Tibial nerve (tissue), 4 donors: ENCODE data around the gene CBFB. TPM values are rescaled to one million over a fixed set of nuclear protein-coding genes. Genes with fewer than 3 reads are reported as not detected.

Source experiments
- DNase-seq, 2 donors: peaks; one replicate each; pipeline ENCODE4 v3.0.0-alpha.2; 2019; ENCODE audit warnings: low spot score in 2 of 2
- H3K27ac ChIP-seq, 4 donors: fragments of 200-600 bp; sonication (generic) in 3 of 4; one replicate each; pipeline ENCODE4 v1.5.1; 2017 to 2019; ENCODE audit warnings: mild to moderate bottlenecking in 1 of 4
- H3K27me3 ChIP-seq, 2 donors: fragments of 200-600 bp; sonication (generic) in 1 of 2; one replicate each; pipeline versions ENCODE4 v1.5.1 to v1.6.0; 2017 to 2019
- H3K36me3 ChIP-seq, 3 donors: fragments of 200-600 bp; sonication (generic); one replicate each; pipeline ENCODE4 v1.5.1; 2018 to 2019
- H3K4me1 ChIP-seq, 4 donors: fragments of 200-600 bp; sonication (generic) in 3 of 4; one replicate each; pipeline ENCODE4 v1.5.1; 2017 to 2019
- H3K4me3 ChIP-seq, 4 donors: fragments of 200-600 bp; sonication (generic) in 3 of 4; one replicate each; pipeline ENCODE4 v1.5.1; 2017 to 2019; ENCODE audit warnings: mild to moderate bottlenecking in 1 of 4, moderate library complexity in 1 of 4
- H3K9me3 ChIP-seq, 4 donors: fragments of 200-600 bp; sonication (generic) in 3 of 4; one replicate each; pipeline ENCODE4 v1.5.1; 2017 to 2019
- CTCF ChIP-seq, 5 experiments: fragments of 200-600 bp in 3 of 5; fragments of 450-650 bp in 2 of 5; sonication (generic) in 3 of 5; IDR thresholded peaks; one replicate each; pipeline ENCODE4 v1.5.1; 2016 to 2019; ENCODE audit warnings: antibody characterized with exemption in 5 of 5, mild to moderate bottlenecking in 3 of 5, moderate library complexity in 2 of 5
- EP300 ChIP-seq, 2 donors: sonication (generic); formaldehyde crosslinking; IDR thresholded peaks; one replicate each; pipeline ENCODE4 v1.6.1; 2017; ENCODE audit warnings: antibody characterized with exemption in 2 of 2, mild to moderate bottlenecking in 1 of 2
- POLR2A ChIP-seq, 2 donors: fragments of 450-650 bp; IDR thresholded peaks; one replicate each; pipeline ENCODE4 v1.6.1; 2017; ENCODE audit warnings: antibody characterized with exemption in 2 of 2, mild to moderate bottlenecking in 2 of 2, moderate library complexity in 2 of 2
- WGBS, 2 donors: methylation state at CpG; one replicate each; pipeline ENCODE4 v1.1.5; 2018; 5-methylcytosine and 5-hydroxymethylcytosine counted together
- total RNA-seq, 4 donors: library from RNA; depleted of rRNA; stranded (reverse); fragments of >200 nt; gene quantifications; one replicate each; pipeline ENCODE4 v1.1.0, GENCODE V29; 2016

Gene CBFB
- total RNA-seq = 10 to 100 TPM; 46.7 to 70.5 (median 59.9) TPM

DNA sequence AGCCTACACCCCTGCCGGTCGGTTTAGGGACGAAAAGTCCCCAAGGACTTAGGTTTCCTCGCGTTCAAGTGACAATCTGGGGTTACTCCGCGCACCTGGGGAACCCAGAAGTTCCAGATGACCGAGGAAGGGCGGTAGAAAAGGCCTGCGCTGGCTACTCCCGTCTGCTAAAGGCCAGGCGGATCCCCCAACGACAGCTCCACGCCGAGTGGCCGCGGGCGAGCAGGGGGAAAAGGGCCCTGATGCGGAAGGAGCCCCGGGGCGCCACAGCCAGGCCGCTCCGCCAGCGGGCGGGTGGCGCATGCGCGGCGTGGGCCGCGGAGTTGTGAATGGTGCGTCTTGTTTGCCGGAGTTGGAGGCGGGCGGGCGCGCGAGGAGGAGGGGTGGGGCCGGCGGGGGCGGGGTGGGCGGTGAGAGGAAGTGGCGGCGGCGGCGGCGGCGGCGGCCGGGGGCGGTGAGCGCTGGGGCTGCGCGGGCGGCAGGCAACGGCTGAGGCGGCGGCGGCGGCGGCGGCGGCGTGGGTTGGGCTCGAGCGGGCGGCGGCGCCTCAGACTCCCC is at the start of gene CBFB:
Gene CBFB (plus strand): TSS at position 454 of the 558 bp plus-strand sequence. CDS start 259 bp downstream, outside the sequence.
- Histone ChIP-seq H3K4me1 (peaks cover 0 to 51% (median 16%) of the 10 kb centered on the region in 4 donors), H3K27me3 (no peaks in the 10 kb centered on the region), H3K4me3 (peak within 1 kb of the TSS; percentile 78 to 99 (median 88)), H3K27ac (peak within 1 kb of the TSS; percentile 93 to 99 (median 98)), H3K36me3 (no peaks in the 10 kb centered on the region), H3K9me3 (no peaks in the 10 kb centered on the region)
- peak; percentile 83 to 84 for DNase-seq
- peak in 2 of 5 experiments; percentile 40 for TF ChIP-seq CTCF (IDR thresholded peaks at IDR 0.05)
- TF ChIP-seq EP300 (IDR thresholded peaks at IDR 0.05) = peak in 1 of 2 donors; percentile 94
- peak; percentile 63 to 84 for TF ChIP-seq POLR2A (IDR thresholded peaks at IDR 0.05)
- WGBS, 2 donors = 2 to 3% methylated on average over 21 to 38 of the region's 69 CpGs

- WGBS, 2 donors = 93 to 95% methylated on average over 9 of the region's 9 CpGs
- no peak for DNase-seq
- H3K4me3 ChIP-seq = no peak overlapping the region
- no peaks in the 10 kb centered on the region for H3K27me3 ChIP-seq
- no peak overlapping the region for H3K27ac ChIP-seq
- H3K9me3 ChIP-seq = no peaks in the 10 kb centered on the region
- TF ChIP-seq CTCF (IDR thresholded peaks at IDR 0.05) (no peak), EP300 (IDR thresholded peaks at IDR 0.05) (no peak), POLR2A (IDR thresholded peaks at IDR 0.05) (no peak)
- H3K36me3 ChIP-seq = no peaks in the 10 kb centered on the region
- H3K4me1 ChIP-seq = peaks cover 0 to 18% (median 4%) of the 10 kb centered on the region in 4 donors
These were observed 45.9 kb upstream of the CBFB start for GRCh38 chr16:66983033-66983432.

- no peaks in the 10 kb centered on the region for H3K27me3 ChIP-seq
- H3K4me1 ChIP-seq = no peaks in the 10 kb centered on the region
- no peak overlapping the region for H3K27ac ChIP-seq
- H3K36me3 ChIP-seq = no peaks in the 10 kb centered on the region
- no peaks in the 10 kb centered on the region for H3K9me3 ChIP-seq
- no peak overlapping the region for H3K4me3 ChIP-seq
- no peak for TF ChIP-seq CTCF (IDR thresholded peaks at IDR 0.05)
- TF ChIP-seq EP300 (IDR thresholded peaks at IDR 0.05) = no peak
- TF ChIP-seq POLR2A (IDR thresholded peaks at IDR 0.05) = no peak
- WGBS, 2 donors = 88 to 96% methylated on average over 2 to 4 of the region's 4 CpGs
- no peak for DNase-seq
These were observed 44.0 kb upstream of the CBFB start for GRCh38 chr16:66984892-66985311.

DNA sequence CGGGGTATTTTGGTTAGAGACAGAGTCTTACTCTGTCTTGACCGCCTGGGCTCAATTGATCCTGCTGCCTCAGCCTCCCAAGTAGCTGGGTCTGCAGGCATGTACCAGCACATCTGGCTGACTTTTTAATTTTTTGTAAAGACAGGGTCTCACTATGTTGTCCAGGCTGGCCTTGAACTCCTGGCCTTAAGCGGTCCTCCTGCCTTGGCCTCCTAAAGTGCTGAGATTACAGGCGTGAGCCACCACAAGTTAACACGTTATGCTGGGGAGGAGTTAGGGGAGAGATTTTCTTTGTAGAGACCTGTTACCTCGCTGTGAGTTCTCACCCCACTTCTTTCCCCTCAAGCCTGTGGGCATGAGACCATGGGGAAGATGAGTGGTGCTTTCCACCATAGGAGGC is 42.4 kb upstream of the CBFB start:
- H3K4me1 ChIP-seq = no peaks in the 10 kb centered on the region
- whole genome bisulfite sequencing, 2 donors = 90 to 92% methylated on average over 6 of the region's 6 CpGs
- H3K27ac ChIP-seq = no peak overlapping the region
- H3K36me3 ChIP-seq = no peaks in the 10 kb centered on the region
- H3K27me3 ChIP-seq = no peaks in the 10 kb centered on the region
- no peak for DNase-seq
- H3K4me3 ChIP-seq = no peak overlapping the region
- no peak for TF ChIP-seq POLR2A (IDR thresholded peaks at IDR 0.05)
- no peak for TF ChIP-seq CTCF (IDR thresholded peaks at IDR 0.05)
- TF ChIP-seq EP300 (IDR thresholded peaks at IDR 0.05) = no peak
- no peaks in the 10 kb centered on the region for H3K9me3 ChIP-seq

- H3K9me3 ChIP-seq = no peaks in the 10 kb centered on the region
- peak within 1 kb of the TSS in 2 of 4 donors; percentile 31 to 48 for H3K27ac ChIP-seq
- no peaks in the 10 kb centered on the region for H3K27me3 ChIP-seq
- TF ChIP-seq CTCF (IDR thresholded peaks at IDR 0.05) (no peak), POLR2A (IDR thresholded peaks at IDR 0.05) (no peak), EP300 (IDR thresholded peaks at IDR 0.05) (no peak)
- no peaks in the 10 kb centered on the region for H3K36me3 ChIP-seq
- no peak within 1 kb of the TSS for H3K4me3 ChIP-seq
- no peaks in the 10 kb centered on the region for H3K4me1 ChIP-seq
- DNase-seq = peak; percentile 25 to 41
- 58 to 65% methylated on average over 11 of the region's 11 CpGs for WGBS, 2 donors
These were observed 40.7 kb upstream of the CBFB start, which contains the start of gene CES4A for GRCh38 chr16:66988197-66988788. CES4A (plus strand) TSS chr16:66988589; CDS start chr16:66988773, 184 bp downstream.
